A204.1 (cell line): ENCODE measurements around the gene PLXNB2.

ENCODE experiments used
- FAIRE-seq: peaks from 2 replicates; lab custom pipeline; 2012; peaks lifted over from hg19 to GRCh38; lab: Jason Lieb, UNC

PLXNB2 gene

DNA sequence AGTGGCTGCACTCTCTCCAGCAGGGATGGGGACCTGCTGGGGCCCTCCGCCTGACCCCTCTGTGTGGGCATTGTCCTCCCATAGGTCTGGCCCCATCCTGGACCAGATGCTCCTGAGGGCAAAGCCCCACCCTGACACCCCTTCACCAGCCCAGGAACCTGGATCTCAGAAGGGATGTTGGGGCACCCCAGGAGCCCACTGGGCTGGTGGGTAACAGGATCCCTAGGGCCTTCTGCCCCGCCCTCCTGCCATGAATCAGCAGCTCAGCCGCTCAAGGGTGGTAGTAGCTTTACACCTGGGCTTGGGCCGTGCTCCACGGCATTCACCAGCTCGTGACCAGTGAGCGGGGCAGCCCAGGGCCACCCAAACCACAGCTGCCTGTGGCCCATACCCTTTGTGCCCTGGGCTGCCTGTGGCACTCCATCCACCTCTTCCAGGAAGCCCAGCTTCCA is 45.0 kb downstream of the PLXNB2 start:
- FAIRE-seq: no peak

DNA sequence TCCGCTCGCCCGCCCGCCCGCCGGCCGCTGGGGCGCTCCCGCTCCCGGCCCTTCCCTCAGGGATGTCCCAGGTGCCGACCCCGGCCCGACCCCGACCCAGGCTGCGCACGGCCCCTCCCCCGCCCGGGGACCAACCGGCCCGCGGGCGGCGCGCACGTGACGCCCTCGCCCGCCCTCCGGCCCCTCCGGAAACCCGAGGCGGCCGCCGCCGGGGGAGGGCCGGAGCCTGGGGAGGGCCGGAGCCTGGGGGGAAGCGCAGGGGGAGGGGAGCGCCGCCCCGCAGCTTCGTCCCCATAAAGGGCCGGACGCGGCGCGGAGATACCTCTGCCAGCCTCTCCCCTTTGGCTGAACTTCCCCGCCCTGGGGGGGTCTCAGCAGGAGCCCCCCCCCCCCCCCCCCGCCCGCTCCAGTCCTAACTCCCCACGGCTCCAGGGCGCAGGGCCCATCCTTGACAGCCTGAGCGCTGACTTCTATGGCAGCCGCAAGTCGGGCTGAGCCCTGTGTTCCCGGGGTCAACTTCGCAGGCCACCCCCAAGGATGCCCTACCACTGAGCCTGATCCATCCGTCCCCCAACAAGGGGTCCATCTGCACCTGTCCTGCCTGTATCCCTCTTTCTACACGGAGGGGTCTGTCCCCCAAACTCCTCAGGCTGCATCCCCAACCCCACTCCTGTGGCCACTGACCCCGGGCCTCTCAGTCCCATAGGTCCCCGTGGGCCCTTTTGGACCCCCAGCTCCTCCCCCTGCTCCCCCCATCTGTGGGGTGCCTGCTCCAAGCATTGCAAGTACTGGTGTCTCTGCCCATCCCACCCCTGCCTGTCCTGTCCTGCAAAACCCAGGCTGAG is 45.6 kb downstream of the PLXNB2 start, which contains the start of gene MAPK12:
TSS of gene MAPK12 (minus strand) at position 69 of the 845 bp plus-strand sequence. CDS start 174 bp downstream, outside the sequence.
- no peak for FAIRE-seq

- no peak for FAIRE-seq
These were observed 46.4 kb downstream of the PLXNB2 start for GRCh38 chr22:50260801-50261614.

DNA sequence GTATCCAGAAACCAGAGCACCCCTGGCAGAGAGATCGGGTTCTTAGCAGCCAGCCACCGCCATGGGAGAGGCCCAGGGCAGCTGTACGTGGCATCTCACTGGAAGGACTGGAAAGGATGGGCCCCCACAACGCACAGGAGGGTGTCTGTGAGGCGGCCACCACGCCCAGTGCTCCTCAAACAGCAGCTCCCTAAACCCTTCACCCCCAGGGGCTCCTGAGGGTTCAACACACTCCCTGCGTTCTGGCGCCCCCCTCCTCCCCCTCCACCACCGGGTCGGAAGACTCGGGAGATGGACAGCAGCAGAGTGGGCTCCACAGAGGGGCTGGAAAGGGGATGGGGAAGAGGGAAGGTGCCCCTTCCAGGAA is 47.0 kb downstream of the PLXNB2 start:
- FAIRE-seq: no peak

DNA sequence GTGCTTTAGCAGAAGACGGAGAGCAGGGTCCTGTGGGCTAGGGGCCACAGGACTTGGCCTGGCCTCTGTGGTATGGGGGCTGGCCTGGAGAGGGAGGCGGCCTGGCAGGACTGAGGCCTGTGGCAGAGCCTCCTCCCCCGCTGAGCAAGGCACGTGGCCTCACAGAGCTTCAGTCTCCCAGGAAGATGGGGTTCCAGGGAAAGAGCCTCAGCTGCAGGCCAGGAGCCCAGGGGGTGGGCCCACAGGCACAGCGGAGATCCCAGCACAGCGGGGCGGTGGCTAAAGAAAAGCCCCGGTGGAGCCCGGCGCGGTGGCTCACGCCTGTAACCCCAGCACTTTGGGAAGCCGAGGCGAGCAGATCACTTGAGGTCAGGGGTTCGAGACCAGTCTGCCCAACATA is 48.1 kb downstream of the PLXNB2 start:
- FAIRE-seq: no peak

- FAIRE-seq: no peak
These were observed 48.8 kb downstream of the PLXNB2 start for GRCh38 chr22:50258361-50259292.

DNA sequence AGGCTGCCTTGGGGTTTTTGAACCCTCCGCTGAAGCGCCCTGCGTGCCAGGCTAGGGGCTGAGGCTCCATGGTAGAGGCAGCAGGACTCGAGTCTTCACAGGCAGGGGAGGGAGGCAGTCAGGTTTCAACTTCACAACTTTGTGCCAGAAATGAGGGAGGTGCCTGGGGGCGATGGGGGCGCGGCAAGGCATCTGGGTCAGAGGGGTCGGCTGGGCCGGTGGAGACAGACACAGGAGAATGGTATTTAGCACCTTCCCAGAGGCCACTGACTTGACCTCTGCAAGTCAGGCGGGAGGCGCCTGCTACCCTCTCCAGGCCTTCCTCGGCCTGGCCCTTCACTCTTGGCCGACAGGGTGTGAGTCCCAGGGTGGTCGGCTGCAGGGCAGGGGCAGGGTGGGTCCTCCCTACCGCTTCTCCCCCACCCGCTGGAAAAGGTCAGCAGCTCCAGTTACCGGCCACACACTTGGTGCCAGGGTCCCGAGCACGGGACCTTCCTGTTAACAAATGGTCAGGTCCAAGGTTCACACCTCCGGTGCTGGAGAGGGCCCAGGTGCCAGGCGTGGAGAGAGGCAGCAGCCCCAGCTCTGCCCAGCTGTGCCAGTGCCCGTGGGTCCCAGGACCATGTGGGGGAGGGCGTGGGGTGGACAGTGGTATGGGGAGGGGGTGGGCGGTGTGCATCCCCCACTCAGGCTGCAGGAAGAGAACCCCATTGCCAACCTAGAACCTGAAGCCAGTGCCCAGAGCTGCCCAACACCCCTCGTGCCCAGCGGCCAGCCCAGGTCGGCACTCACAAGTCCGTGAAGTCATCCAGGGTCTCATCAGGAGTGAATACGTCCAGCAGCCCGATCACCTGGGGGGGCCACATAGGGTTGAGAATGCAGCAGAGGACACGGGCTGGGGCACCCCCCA is 49.7 kb downstream of the PLXNB2 start:
- no peak for FAIRE-seq

- FAIRE-seq: no peak
These were observed 50.4 kb downstream of the PLXNB2 start for GRCh38 chr22:50257041-50257440.

GRCh38 chr22:50256258-50256862 is 51.1 kb downstream of the PLXNB2 start:
- FAIRE-seq: no peak

DNA sequence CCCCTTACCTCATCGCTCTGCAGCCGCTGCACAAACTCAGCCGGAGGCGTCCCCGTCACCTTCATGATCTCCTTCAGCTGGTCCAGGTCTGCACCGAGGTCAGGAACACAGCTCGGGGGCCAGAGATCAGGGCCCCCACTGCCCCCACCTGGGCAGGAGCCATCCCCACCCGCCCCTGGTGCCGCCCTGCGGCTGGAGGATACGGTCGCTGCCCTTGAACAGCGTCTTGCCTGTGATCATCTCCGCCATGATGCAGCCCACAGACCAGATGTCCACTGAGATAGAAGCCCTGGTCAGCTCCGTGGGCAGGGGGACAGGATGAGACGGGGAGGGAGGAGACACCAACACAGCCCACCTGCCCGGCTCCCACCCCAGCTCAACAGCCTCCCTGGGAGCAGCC is 51.8 kb downstream of the PLXNB2 start:
- FAIRE-seq: no peak

GRCh38 chr22:50255099-50255498 is 52.3 kb downstream of the PLXNB2 start:
- FAIRE-seq: no peak

- no peak for FAIRE-seq
These were observed 53.5 kb downstream of the PLXNB2 start for GRCh38 chr22:50253941-50254340.

GRCh38 chr22:50253046-50253915 is 54.2 kb downstream of the PLXNB2 start:
- no peak for FAIRE-seq

- FAIRE-seq: no peak
These were observed 55.1 kb downstream of the PLXNB2 start for GRCh38 chr22:50252082-50253045.

GRCh38 chr22:50251477-50252081 is 55.9 kb downstream of the PLXNB2 start:
- no peak for FAIRE-seq

DNA sequence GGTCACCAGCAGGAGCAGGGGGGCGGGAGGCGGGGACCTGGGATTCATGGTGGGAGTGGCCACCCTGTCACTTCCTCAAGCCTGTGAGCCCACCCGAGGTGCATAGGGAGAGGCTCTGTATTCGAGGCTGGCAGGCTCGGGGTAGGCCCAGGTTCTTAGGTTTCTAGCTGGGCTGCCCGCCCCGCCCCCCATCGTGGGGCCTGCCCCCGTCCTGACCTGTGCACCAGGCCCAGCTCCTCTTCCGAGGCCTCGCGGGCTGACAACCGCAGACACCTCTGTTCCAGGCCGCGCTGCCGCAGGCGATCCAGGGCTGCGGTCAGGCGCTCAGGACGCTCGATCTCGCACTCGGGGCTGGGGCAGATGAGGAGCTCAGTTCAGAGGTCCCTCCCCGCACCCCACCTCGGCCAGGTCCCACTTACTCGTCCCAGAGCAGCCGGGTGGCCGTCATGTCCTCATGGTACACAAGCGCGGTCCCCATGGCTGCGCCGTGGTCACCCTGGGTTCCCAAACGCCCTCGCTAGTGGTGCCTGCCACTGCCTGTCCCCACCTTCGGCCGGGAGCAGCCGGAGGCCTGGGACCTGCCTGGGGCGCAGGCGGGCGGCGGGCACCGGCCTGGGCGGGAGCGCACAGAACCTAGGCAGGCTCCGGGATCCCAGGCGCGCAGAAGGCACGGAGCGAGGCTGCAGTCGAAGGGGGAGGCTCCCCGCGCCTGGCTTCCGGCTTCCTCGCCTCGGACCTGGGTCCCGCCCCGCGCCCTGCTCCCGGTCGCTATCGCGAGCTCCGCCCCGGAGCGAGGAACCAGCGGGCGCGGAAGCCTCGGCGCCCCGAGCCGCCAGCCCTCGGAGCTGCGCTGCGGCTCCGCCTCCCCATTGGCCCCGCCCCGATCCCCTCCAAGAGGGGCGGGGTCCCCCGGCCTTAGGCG is 56.6 kb downstream of the PLXNB2 start, which contains the start of gene HDAC10:
TSS of gene HDAC10 (minus strand) at position 711 of the 922 bp plus-strand sequence. CDS start at position 478, 233 bp downstream.
- FAIRE-seq: no peak

DNA sequence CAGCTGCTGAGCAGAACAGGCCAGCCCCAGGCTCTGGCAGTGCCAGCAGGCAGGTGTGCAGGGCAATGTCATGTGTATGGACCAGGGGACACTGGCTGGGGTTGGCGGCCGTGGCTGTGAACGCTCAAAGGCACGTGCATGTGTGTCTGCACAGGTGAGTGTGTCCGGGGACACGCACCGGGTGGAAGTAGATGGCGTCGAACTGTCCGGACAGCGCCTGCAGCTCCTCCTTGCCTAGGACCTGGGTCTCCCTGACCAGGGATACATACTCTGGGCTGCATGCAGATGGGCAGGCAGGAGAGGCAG is 57.2 kb downstream of the PLXNB2 start:
- FAIRE-seq: no peak
